ENCODE results near the gene MYO5A. TPM values are rescaled to one million over a fixed set of nuclear protein-coding genes. Genes with fewer than 3 reads are reported as not detected.

Gene MYO5A
- polyA plus RNA-seq: 70.3 and 80.4 TPM in 2 replicates

DNA sequence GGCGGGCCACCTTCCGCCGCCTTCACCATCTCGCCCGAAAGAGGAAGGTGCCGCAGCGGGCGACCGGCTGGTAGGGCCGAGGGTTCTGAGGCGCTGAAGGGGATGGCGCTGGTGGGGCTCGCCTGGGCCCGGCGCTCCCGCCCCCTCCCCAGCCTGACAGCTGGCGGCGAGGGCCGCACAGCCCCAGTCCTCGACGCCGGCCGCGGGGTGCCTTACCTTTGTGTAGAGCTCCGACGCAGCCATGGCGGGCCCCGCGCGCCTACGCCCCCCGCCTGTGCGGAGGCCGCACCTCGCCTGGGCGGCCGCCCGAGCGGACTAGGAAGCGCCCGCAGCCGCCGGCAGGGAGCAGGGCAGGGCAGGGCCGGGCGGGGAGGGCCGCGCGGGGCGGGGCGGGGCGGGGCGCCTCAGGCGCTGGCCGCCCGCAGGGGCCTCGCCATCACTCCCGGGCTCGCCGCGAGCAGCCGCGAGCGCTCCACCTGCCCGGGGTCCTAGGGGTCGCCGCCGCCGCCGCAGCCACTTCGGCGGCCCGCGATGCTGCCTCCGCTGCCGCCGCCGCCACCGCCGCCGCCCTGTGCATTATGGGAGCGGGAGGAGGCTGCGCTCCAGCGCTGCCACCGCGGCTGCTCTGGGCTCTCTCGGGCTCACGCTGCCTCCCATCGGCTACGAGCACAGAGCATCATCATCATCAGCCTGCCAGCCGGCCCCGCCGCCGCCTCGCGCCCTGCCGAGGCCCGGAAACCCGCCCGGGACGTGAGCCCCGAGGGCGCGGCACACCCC is at the start of gene MYO5A:
Gene MYO5A, minus strand, starts transcription at position 317 of the 777 bp plus-strand sequence. Its CDS starts 74 bp downstream, at position 243.

DNA sequence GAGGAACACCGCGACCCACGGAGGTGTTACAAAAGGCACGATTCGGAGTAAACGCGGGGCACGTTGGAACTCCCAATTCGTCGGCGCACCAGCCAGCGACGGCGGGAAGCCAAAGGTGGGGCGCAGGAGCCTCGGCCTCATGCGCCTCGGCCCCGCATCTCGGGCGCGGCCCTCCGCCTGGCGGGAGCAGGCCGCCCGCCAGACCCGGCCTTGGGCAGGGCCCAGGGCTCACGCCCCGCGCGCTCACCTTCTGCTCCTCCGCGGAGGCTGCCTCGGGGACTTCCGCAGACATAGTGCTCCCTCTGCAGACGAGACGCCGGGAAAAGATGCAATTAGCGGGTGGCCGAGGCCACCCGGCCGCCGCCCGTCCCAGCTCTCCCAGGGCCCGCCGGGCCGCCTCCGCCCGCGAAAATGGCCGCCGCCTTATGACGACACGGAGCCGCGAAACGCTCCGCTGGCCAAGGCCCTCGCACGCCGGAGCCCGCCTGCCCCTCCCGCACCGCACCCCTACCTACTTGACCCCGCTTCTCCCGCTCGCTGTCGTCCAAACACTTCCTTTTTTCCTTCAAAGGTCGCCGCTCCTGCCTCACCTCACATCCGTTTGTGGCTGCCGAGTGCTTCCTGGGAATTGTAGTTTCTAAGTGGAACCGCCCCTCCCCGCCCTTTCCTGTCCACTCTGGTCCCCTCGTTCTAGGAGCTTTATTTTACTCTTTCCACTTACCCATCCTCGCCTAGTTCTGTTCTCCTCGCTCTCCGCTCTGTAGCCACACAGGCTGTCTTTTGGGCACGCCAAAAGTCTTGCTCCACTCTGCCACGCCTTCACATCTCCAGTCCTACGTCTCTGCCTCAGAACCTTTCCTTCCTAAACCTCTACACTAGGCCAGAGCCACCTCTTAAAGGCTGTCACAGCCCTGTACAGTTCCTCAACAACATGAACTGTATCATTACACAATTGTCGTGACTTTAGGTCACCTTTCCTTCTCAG is 40.2 kb upstream of the MYO5A start, which contains the start of gene ARPP19:
Gene ARPP19, minus strand, starts transcription at position 430 of the 985 bp plus-strand sequence. Its CDS starts 138 bp downstream, at position 292.

DNA sequence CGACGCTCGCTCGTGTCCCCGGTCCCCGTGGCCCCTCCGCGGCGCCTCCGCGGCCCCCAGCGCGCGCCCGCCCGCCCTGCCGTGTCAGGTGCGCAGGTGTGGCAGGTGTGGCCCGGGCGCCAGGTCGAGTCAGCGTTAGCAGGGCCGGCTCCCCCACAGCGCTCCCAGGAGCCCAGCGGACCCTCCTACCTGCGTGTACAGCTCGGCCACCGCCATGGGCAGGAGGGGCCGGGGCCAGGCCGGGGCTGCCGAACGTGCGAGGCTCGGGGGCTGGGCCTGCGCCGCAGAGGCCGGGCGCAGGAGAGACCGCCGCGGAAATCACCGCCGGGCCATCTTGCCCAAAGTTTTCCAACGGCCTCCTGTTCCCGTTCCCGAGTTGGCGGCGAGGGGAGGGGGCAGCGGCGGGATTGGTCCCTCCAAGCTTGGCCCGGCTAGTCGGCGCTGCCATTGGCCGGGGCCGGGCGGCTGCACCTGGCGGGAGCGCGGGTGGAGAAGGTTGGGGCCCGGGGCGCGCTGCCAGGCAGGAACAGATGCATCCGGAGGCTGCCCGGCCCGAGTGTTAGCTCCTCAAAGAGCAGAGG is 233.2 kb downstream of the MYO5A start, which contains the start of gene MYO5C:
Gene MYO5C, minus strand, starts transcription at position 384 of the 581 bp plus-strand sequence. Its CDS starts 168 bp downstream, at position 216.

Other genes starting within 250 kb of the MYO5A start
- 2.6 and 4.4 TPM in 2 replicates for gene MYO5C, start 233.1 kb downstream of the MYO5A start, polyA plus RNA-seq
- gene ARPP19, start 40.1 kb upstream of the MYO5A start, polyA plus RNA-seq: 341 and 650 TPM in 2 replicates
- 59.0 and 62.0 TPM in 2 replicates for gene ATOSA, start 150.5 kb upstream of the MYO5A start, polyA plus RNA-seq

All from Purkinje cell (primary cell).